ENCODE data around the gene BPIFB2.
A peak's percentile ranks its signal among the peaks of the same experiment; 100 is the strongest.

The BPIFB2 gene

GRCh38 chr20:33005908-33006775, 1.4 kb upstream of the BPIFB2 start:
- Histone ChIP-seq H3K23ac (ENCODE audit: low read length in 2 of 2) (no peak overlapping the region), H2BK12ac (ENCODE audit: low read length in 2 of 2) (no peak overlapping the region), H4K91ac (ENCODE audit: low read length) (no peak overlapping the region), H3K36me3 (ENCODE audit: control insufficient read depth in 1 of 2, insufficient read depth in 2 of 2, low read depth in 1 of 2, low read length in 2 of 2) (no peaks in the 10 kb centered on the region), H3K14ac (ENCODE audit: low read length in 2 of 2) (no peak overlapping the region), H3K9me3 (ENCODE audit: control insufficient read depth, low read length) (no peaks in the 10 kb centered on the region), H2BK15ac (ENCODE audit: low read depth, poor library complexity, severe bottlenecking) (no peak overlapping the region), H2AK5ac (ENCODE audit: low read length, severe bottlenecking) (no peak overlapping the region), H2AFZ (ENCODE audit: low read depth, low read length) (no peak overlapping the region), H2BK120ac (ENCODE audit: low read depth, low read length) (no peak overlapping the region), H3K79me1 (replicated peaks; ENCODE audit: low read length, poor library complexity, severe bottlenecking) (no peaks in the 10 kb centered on the region), H3K4ac (ENCODE audit: low read depth in 1 of 2, low read length in 2 of 2) (no peak overlapping the region), H3K9ac (ENCODE audit: low read length) (no peak overlapping the region), H3K18ac (ENCODE audit: low read depth in 1 of 2, low read length in 2 of 2) (no peak overlapping the region), H4K8ac (ENCODE audit: low read length) (no peak overlapping the region), H3K4me3 (ENCODE audit: insufficient read depth in 1 of 2, low read depth in 1 of 2, low read length in 2 of 2) (no peak overlapping the region), H2BK5ac (ENCODE audit: low read depth, low read length, poor library complexity, severe bottlenecking) (no peak overlapping the region), H3K4me1 (ENCODE audit: control insufficient read depth, insufficient read depth, low read depth, low read length) (peaks cover 5% of the 10 kb centered on the region), H3K27me3 (ENCODE audit: control insufficient read depth in 1 of 2, insufficient read depth in 1 of 2, low read length in 2 of 2) (peaks cover 4 to 21% of the 10 kb centered on the region in 2 experiments), H3K27ac (ENCODE audit: low read length, poor library complexity, severe bottlenecking) (no peak overlapping the region), H3K4me2 (ENCODE audit: low read length, poor library complexity, severe bottlenecking) (no peak overlapping the region)
- 78% methylated on average over 8 of the region's 8 CpGs for WGBS
- DNase-seq: no peak

- H2BK120ac ChIP-seq (ENCODE audit: low read depth, low read length): no peak overlapping the region
- H3K14ac ChIP-seq (ENCODE audit: low read length in 2 of 2): no peak overlapping the region
- no peak overlapping the region for H3K4ac ChIP-seq (ENCODE audit: low read depth in 1 of 2, low read length in 2 of 2)
- no peak overlapping the region for H3K4me2 ChIP-seq (ENCODE audit: low read length, poor library complexity, severe bottlenecking)
- no peak overlapping the region for H2BK5ac ChIP-seq (ENCODE audit: low read depth, low read length, poor library complexity, severe bottlenecking)
- H2AFZ ChIP-seq (ENCODE audit: low read depth, low read length): no peak overlapping the region
- no peak overlapping the region for H3K18ac ChIP-seq (ENCODE audit: low read depth in 1 of 2, low read length in 2 of 2)
- peaks cover 5 to 25% of the 10 kb centered on the region in 2 experiments for H3K27me3 ChIP-seq (ENCODE audit: control insufficient read depth in 1 of 2, insufficient read depth in 1 of 2, low read length in 2 of 2)
- DNase-seq: no peak
- H4K8ac ChIP-seq (ENCODE audit: low read length): no peak overlapping the region
- H3K9me3 ChIP-seq (ENCODE audit: control insufficient read depth, low read length): no peaks in the 10 kb centered on the region
- no peak overlapping the region for H4K91ac ChIP-seq (ENCODE audit: low read length)
- H2AK5ac ChIP-seq (ENCODE audit: low read length, severe bottlenecking): no peak overlapping the region
- H3K4me1 ChIP-seq (ENCODE audit: control insufficient read depth, insufficient read depth, low read depth, low read length): peaks cover 5% of the 10 kb centered on the region
- no peak overlapping the region for H3K27ac ChIP-seq (ENCODE audit: low read length, poor library complexity, severe bottlenecking)
- no peaks in the 10 kb centered on the region for H3K79me1 ChIP-seq (replicated peaks; ENCODE audit: low read length, poor library complexity, severe bottlenecking)
- WGBS: 81% methylated on average over 8 of the region's 8 CpGs
- no peak overlapping the region for H3K4me3 ChIP-seq (ENCODE audit: insufficient read depth in 1 of 2, low read depth in 1 of 2, low read length in 2 of 2)
- no peak overlapping the region for H2BK12ac ChIP-seq (ENCODE audit: low read length in 2 of 2)
- H3K23ac ChIP-seq (ENCODE audit: low read length in 2 of 2): no peak overlapping the region
- no peaks in the 10 kb centered on the region for H3K36me3 ChIP-seq (ENCODE audit: control insufficient read depth in 1 of 2, insufficient read depth in 2 of 2, low read depth in 1 of 2, low read length in 2 of 2)
- no peak overlapping the region for H3K9ac ChIP-seq (ENCODE audit: low read length)
- H2BK15ac ChIP-seq (ENCODE audit: low read depth, poor library complexity, severe bottlenecking): no peak overlapping the region
Measured at GRCh38 chr20:33006776-33007375, 628 bp upstream of the BPIFB2 start.

GRCh38 chr20:33008336-33009213, 1.1 kb downstream of the BPIFB2 start:
- Histone ChIP-seq H3K14ac (ENCODE audit: low read length in 2 of 2) (peak overlapping the region in 1 of 2 experiments; percentile 39), H3K79me1 (replicated peaks; ENCODE audit: low read length, poor library complexity, severe bottlenecking) (no peaks in the 10 kb centered on the region), H2BK120ac (ENCODE audit: low read depth, low read length) (no peak overlapping the region), H2BK12ac (ENCODE audit: low read length in 2 of 2) (no peak overlapping the region), H3K36me3 (ENCODE audit: control insufficient read depth in 1 of 2, insufficient read depth in 2 of 2, low read depth in 1 of 2, low read length in 2 of 2) (no peaks in the 10 kb centered on the region), H4K8ac (ENCODE audit: low read length) (no peak overlapping the region), H3K4me2 (ENCODE audit: low read length, poor library complexity, severe bottlenecking) (no peak overlapping the region), H2BK5ac (ENCODE audit: low read depth, low read length, poor library complexity, severe bottlenecking) (no peak overlapping the region), H3K4ac (ENCODE audit: low read depth in 1 of 2, low read length in 2 of 2) (no peak overlapping the region), H3K27me3 (ENCODE audit: control insufficient read depth in 1 of 2, insufficient read depth in 1 of 2, low read length in 2 of 2) (peaks cover 5 to 42% of the 10 kb centered on the region in 2 experiments), H2BK15ac (ENCODE audit: low read depth, poor library complexity, severe bottlenecking) (no peak overlapping the region), H3K9me3 (ENCODE audit: control insufficient read depth, low read length) (no peaks in the 10 kb centered on the region), H3K9ac (ENCODE audit: low read length) (no peak overlapping the region), H3K4me1 (ENCODE audit: control insufficient read depth, insufficient read depth, low read depth, low read length) (peaks cover 5% of the 10 kb centered on the region), H4K91ac (ENCODE audit: low read length) (no peak overlapping the region), H2AFZ (ENCODE audit: low read depth, low read length) (no peak overlapping the region), H3K4me3 (ENCODE audit: insufficient read depth in 1 of 2, low read depth in 1 of 2, low read length in 2 of 2) (no peak overlapping the region), H3K23ac (ENCODE audit: low read length in 2 of 2) (no peak overlapping the region), H3K18ac (ENCODE audit: low read depth in 1 of 2, low read length in 2 of 2) (no peak overlapping the region), H2AK5ac (ENCODE audit: low read length, severe bottlenecking) (no peak overlapping the region), H3K27ac (ENCODE audit: low read length, poor library complexity, severe bottlenecking) (no peak overlapping the region)
- WGBS: 82% methylated on average over 23 of the region's 23 CpGs
- no peak for DNase-seq
